GM10248 (cell line): ENCODE data around the gene RAMAC.

Experiments used
- CTCF ChIA-PET: fragments of 300-600 bp; sonication (Branson Sonifier 250); formaldehyde crosslinking; extraction: SDS; loops from one replicate; lab custom pipeline; 2021; ENCODE audit warnings: antibody characterized with exemption; lab: Yijun Ruan, JAX
- POLR2A ChIA-PET: fragments of 350-650 bp; sonication (Branson Sonifier 250); formaldehyde crosslinking; extraction: SDS; loops from one replicate; lab custom pipeline; 2020; ENCODE audit warnings: antibody characterized with exemption; lab: Yijun Ruan, JAX
- DNase-seq: peaks from one replicate; pipeline ENCODE4 v3.0.0; 2012; ENCODE audit errors: extremely low spot score
- TF ChIP-seq, protein P1 (sequence below): IDR thresholded peaks from 2 replicates; pipeline ENCODE4 v1.5.1; 2012; ENCODE audit warnings: mild to moderate bottlenecking, low read depth; ENCODE audit errors: extremely low read depth, missing control alignments, control extremely low read depth

RAMAC gene

GRCh38 chr15:83039206-83039605, 53.2 kb downstream of the RAMAC start:
- TF ChIP-seq, protein P1, sequence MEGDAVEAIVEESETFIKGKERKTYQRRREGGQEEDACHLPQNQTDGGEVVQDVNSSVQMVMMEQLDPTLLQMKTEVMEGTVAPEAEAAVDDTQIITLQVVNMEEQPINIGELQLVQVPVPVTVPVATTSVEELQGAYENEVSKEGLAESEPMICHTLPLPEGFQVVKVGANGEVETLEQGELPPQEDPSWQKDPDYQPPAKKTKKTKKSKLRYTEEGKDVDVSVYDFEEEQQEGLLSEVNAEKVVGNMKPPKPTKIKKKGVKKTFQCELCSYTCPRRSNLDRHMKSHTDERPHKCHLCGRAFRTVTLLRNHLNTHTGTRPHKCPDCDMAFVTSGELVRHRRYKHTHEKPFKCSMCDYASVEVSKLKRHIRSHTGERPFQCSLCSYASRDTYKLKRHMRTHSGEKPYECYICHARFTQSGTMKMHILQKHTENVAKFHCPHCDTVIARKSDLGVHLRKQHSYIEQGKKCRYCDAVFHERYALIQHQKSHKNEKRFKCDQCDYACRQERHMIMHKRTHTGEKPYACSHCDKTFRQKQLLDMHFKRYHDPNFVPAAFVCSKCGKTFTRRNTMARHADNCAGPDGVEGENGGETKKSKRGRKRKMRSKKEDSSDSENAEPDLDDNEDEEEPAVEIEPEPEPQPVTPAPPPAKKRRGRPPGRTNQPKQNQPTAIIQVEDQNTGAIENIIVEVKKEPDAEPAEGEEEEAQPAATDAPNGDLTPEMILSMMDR = no peak
- POLR2A ChIA-PET = no interaction called here

More at GRCh38 chr15:83039206-83039605, 53.2 kb downstream of the RAMAC start:
- CTCF ChIA-PET = no interaction called here
- no peak for DNase-seq
